Measurements from ENCODE around the gene SMCR8. TPM values are rescaled to one million over a fixed set of nuclear protein-coding genes. Genes with fewer than 3 reads are reported as not detected.

The SMCR8 gene
- total and polyA plus RNA-seq, 4 donors = 0.76 to 9.7 (median 6.1) TPM

DNA sequence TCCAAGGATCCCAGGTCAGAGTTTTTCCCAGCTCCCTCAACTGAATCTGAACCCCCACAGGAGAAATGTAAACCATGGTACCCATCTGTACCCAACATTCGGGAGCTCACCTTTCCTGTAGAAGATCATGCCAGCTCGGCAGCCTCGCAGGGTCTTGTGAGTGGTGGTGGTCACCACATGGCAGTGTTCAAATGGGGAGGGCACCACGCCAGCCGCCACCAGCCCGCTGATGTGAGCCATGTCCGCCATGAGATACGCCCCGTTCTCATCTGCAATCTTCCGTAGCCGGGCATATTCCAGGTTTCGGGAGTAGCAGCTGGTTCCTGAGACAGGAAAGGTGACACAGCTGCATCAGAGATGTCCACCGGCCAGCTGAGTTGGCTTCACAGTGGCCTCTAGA, 24.8 kb downstream of the SMCR8 start:
- Histone ChIP-seq H3K4me1 (ENCODE audit: control insufficient read depth in 4 of 4, insufficient read depth in 4 of 4, low read length in 3 of 4) (peaks cover 2 to 17% (median 9%) of the 10 kb centered on the region in 4 donors), H3K27me3 (ENCODE audit: control insufficient read depth in 4 of 4, insufficient read depth in 4 of 4, low read length in 3 of 4) (no peaks in the 10 kb centered on the region), H3K9ac (ENCODE audit: low read depth in 1 of 2, low read length in 2 of 2) (no peak overlapping the region), H3K9me3 (ENCODE audit: control insufficient read depth in 4 of 4, low read length in 3 of 4) (no peaks in the 10 kb centered on the region), H3K4me3 (ENCODE audit: low read depth in 1 of 3, low read length in 3 of 3) (no peak overlapping the region), H3K27ac (ENCODE audit: low read depth in 1 of 2, low read length in 2 of 2) (no peak overlapping the region), H3K36me3 (ENCODE audit: control insufficient read depth in 4 of 4, insufficient read depth in 3 of 4, low read depth in 1 of 4, low read length in 3 of 4) (peaks cover 24 to 67% (median 51%) of the 10 kb centered on the region in 4 donors)
- no peak for TF ChIP-seq NR2F2 (IDR thresholded peaks at IDR 0.05)
- no peak for TF ChIP-seq HNF4G (IDR thresholded peaks at IDR 0.05)
- TF ChIP-seq FOXA2 (IDR thresholded peaks at IDR 0.05) = no peak
- TF ChIP-seq, protein P1, sequence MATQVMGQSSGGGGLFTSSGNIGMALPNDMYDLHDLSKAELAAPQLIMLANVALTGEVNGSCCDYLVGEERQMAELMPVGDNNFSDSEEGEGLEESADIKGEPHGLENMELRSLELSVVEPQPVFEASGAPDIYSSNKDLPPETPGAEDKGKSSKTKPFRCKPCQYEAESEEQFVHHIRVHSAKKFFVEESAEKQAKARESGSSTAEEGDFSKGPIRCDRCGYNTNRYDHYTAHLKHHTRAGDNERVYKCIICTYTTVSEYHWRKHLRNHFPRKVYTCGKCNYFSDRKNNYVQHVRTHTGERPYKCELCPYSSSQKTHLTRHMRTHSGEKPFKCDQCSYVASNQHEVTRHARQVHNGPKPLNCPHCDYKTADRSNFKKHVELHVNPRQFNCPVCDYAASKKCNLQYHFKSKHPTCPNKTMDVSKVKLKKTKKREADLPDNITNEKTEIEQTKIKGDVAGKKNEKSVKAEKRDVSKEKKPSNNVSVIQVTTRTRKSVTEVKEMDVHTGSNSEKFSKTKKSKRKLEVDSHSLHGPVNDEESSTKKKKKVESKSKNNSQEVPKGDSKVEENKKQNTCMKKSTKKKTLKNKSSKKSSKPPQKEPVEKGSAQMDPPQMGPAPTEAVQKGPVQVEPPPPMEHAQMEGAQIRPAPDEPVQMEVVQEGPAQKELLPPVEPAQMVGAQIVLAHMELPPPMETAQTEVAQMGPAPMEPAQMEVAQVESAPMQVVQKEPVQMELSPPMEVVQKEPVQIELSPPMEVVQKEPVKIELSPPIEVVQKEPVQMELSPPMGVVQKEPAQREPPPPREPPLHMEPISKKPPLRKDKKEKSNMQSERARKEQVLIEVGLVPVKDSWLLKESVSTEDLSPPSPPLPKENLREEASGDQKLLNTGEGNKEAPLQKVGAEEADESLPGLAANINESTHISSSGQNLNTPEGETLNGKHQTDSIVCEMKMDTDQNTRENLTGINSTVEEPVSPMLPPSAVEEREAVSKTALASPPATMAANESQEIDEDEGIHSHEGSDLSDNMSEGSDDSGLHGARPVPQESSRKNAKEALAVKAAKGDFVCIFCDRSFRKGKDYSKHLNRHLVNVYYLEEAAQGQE (IDR thresholded peaks at IDR 0.05) = no peak
- TF ChIP-seq EGR1 (IDR thresholded peaks at IDR 0.05; ENCODE audit: low read depth in 2 of 2) = no peak
- TF ChIP-seq, protein P2, sequence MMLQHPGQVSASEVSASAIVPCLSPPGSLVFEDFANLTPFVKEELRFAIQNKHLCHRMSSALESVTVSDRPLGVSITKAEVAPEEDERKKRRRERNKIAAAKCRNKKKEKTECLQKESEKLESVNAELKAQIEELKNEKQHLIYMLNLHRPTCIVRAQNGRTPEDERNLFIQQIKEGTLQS (IDR thresholded peaks at IDR 0.05) = no peak
- no peak for TF ChIP-seq GABPA (IDR thresholded peaks at IDR 0.05 in 1 of 2, conservative IDR thresholded peaks at IDR 0.05 in 1 of 2)
- TF ChIP-seq JUND (IDR thresholded peaks at IDR 0.05) = no peak
- no peak for DNase-seq (ENCODE audit: low spot score)
- 97% methylated on average over 13 of the region's 13 CpGs for WGBS

DNA sequence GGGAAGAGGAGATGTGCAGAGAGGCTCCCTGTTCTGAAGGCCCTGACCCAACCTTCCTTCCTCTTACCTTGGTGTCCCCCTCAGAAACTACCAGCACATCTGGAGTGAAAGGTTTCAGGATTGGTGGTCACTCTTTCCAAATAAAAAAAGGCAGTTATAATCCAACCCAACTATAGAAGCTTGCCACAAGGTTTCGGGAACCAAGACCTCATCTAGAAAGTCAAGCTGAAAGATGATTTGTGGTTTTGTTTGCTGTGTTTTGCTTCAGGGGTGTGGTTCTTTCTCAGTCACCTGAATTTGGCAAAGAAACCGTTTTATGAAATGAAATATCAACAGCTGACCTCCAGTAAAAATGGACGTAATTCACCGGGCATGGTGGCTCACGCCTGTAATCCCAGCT, 28.9 kb downstream of the SMCR8 start:
- peaks cover 2 to 29% (median 19%) of the 10 kb centered on the region in 4 donors for H3K4me1 ChIP-seq (ENCODE audit: control insufficient read depth in 4 of 4, insufficient read depth in 4 of 4, low read length in 3 of 4)
- H3K9me3 ChIP-seq (ENCODE audit: control insufficient read depth in 4 of 4, low read length in 3 of 4) = no peaks in the 10 kb centered on the region
- TF ChIP-seq GABPA (IDR thresholded peaks at IDR 0.05 in 1 of 2, conservative IDR thresholded peaks at IDR 0.05 in 1 of 2) (no peak), RXRA (IDR thresholded peaks at IDR 0.05) (no peak), SP1 (IDR thresholded peaks at IDR 0.05) (no peak), RAD21 (IDR thresholded peaks at IDR 0.05) (no peak)
- TF ChIP-seq, protein P3, sequence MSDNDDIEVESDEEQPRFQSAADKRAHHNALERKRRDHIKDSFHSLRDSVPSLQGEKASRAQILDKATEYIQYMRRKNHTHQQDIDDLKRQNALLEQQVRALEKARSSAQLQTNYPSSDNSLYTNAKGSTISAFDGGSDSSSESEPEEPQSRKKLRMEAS (IDR thresholded peaks at IDR 0.05) = no peak
- TF ChIP-seq, protein P4, sequence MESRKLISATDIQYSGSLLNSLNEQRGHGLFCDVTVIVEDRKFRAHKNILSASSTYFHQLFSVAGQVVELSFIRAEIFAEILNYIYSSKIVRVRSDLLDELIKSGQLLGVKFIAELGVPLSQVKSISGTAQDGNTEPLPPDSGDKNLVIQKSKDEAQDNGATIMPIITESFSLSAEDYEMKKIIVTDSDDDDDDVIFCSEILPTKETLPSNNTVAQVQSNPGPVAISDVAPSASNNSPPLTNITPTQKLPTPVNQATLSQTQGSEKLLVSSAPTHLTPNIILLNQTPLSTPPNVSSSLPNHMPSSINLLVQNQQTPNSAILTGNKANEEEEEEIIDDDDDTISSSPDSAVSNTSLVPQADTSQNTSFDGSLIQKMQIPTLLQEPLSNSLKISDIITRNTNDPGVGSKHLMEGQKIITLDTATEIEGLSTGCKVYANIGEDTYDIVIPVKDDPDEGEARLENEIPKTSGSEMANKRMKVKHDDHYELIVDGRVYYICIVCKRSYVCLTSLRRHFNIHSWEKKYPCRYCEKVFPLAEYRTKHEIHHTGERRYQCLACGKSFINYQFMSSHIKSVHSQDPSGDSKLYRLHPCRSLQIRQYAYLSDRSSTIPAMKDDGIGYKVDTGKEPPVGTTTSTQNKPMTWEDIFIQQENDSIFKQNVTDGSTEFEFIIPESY (IDR thresholded peaks at IDR 0.05) = no peak
- TF ChIP-seq, protein P5, sequence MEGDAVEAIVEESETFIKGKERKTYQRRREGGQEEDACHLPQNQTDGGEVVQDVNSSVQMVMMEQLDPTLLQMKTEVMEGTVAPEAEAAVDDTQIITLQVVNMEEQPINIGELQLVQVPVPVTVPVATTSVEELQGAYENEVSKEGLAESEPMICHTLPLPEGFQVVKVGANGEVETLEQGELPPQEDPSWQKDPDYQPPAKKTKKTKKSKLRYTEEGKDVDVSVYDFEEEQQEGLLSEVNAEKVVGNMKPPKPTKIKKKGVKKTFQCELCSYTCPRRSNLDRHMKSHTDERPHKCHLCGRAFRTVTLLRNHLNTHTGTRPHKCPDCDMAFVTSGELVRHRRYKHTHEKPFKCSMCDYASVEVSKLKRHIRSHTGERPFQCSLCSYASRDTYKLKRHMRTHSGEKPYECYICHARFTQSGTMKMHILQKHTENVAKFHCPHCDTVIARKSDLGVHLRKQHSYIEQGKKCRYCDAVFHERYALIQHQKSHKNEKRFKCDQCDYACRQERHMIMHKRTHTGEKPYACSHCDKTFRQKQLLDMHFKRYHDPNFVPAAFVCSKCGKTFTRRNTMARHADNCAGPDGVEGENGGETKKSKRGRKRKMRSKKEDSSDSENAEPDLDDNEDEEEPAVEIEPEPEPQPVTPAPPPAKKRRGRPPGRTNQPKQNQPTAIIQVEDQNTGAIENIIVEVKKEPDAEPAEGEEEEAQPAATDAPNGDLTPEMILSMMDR (IDR thresholded peaks at IDR 0.05; ENCODE audit: low read depth, low read length, missing input control) = no peak
- no peak overlapping the region for H3K9ac ChIP-seq (ENCODE audit: low read depth in 1 of 2, low read length in 2 of 2)
- no peak overlapping the region for H3K27ac ChIP-seq (ENCODE audit: low read depth in 1 of 2, low read length in 2 of 2)
- H3K4me3 ChIP-seq (ENCODE audit: low read depth in 1 of 3, low read length in 3 of 3) = no peak overlapping the region
- DNase-seq (ENCODE audit: low spot score) = no peak
- 85% methylated on average over 5 of the region's 5 CpGs for WGBS
- H3K36me3 ChIP-seq (ENCODE audit: control insufficient read depth in 4 of 4, insufficient read depth in 3 of 4, low read depth in 1 of 4, low read length in 3 of 4) = peaks cover 18 to 86% (median 56%) of the 10 kb centered on the region in 4 donors
- H3K27me3 ChIP-seq (ENCODE audit: control insufficient read depth in 4 of 4, insufficient read depth in 4 of 4, low read length in 3 of 4) = no peaks in the 10 kb centered on the region

Data from liver (tissue), 9 donors.